Adrenal gland (tissue), 12 donors: ENCODE measurements around the gene COQ5. TPM values are rescaled to one million over a fixed set of nuclear protein-coding genes. Genes with fewer than 3 reads are reported as not detected.

Experiments used
- DNase-seq, 7 donors: peaks; one replicate each; pipeline ENCODE4 v3.0.0-alpha.2; 2019 to 2020
- H3K27ac ChIP-seq, 5 donors: fragments of 200-600 bp; sonication (generic) in 4 of 5; 1 replicate in 3 of 5; 2 replicates in 2 of 5; pipeline versions ENCODE4 v1.5.1 to v1.8.0; 2016 to 2020; ENCODE audit warnings: mild to moderate bottlenecking in 1 of 5
- H3K27me3 ChIP-seq: fragments of 200-600 bp; 2 replicates; pipeline ENCODE4 v1.8.0; 2021
- H3K36me3 ChIP-seq, 2 donors: fragments of 200-600 bp; replicated peaks in 1 of 2; 1 replicate in 1 of 2; 2 replicates in 1 of 2; pipeline versions ENCODE4 v1.5.1 to v1.8.0; 2018 to 2022
- H3K4me1 ChIP-seq, 2 donors: fragments of 200-600 bp; replicated peaks in 1 of 2; 1 replicate in 1 of 2; 2 replicates in 1 of 2; pipeline versions ENCODE4 v1.5.1 to v1.8.0; 2018 to 2021
- H3K4me3 ChIP-seq, 4 donors: fragments of 200-600 bp; sonication (generic) in 3 of 4; one replicate each; pipeline ENCODE4 v1.5.1; 2016 to 2018
- H3K9me3 ChIP-seq, 3 donors: fragments of 200-600 bp; sonication (generic) in 1 of 3; replicated peaks in 1 of 3; 1 replicate in 2 of 3; 2 replicates in 1 of 3; pipeline versions ENCODE4 v1.5.1 to v1.8.0; 2016 to 2021
- POLR2A ChIP-seq, 2 donors: fragments of 450-650 bp; IDR thresholded peaks; one replicate each; pipeline ENCODE4 v1.6.1; 2017; ENCODE audit warnings: antibody characterized with exemption in 2 of 2, mild to moderate bottlenecking in 2 of 2, moderate library complexity in 1 of 2
- WGBS, 4 donors: extraction: QIAGEN DNeasy Blood & Tissue Kit in 2 of 4; methylation state at CpG; one replicate each; pipeline versions ENCODE4 v1.1.5 to v1.1.7; 2013 to 2017; 5-methylcytosine and 5-hydroxymethylcytosine counted together
- intact Hi-C, 2 donors: fragments of 100-400 bp; cut with DNase I; formaldehyde crosslinking; loops; one replicate each; pipeline versions ENCODE4 v1.14.1 to v1.15.0; 2022 to 2023
- polyA plus RNA-seq, 3 donors: library from polyadenylated mRNA; stranded (reverse); fragments of 200-250 nt in 2 of 3; fragments of 350-450 nt in 1 of 3; fragmentation: Illumina TruSeq in 1 of 3; extraction: RNeasy Lipid Tissue Mini Kit (QIAGEN cat#74804) in 1 of 3; gene quantifications; one replicate each; pipeline ENCODE4 v1.2.3, GENCODE V29; 2013 to 2014
- total RNA-seq, 9 donors: library from RNA; depleted of rRNA in 4 of 9; stranded (reverse); fragments of >200 nt in 4 of 9; fragments of 120-200 nt in 1 of 9; fragmentation: NEBNext Ultra II Directional in 1 of 9; extraction: Animal tissue kit (Norgen Biotek cat#: 25700) in 1 of 9; gene quantifications; one replicate each; pipeline versions ENCODE4 v1.1.0 to v1.2.4, GENCODE V29; 2013 to 2023
- TF ChIP-seq, protein P1 (sequence below), 6 experiments: fragments of 450-650 bp in 4 of 6; fragments of 200-600 bp in 2 of 6; sonication (generic) in 1 of 6; IDR thresholded peaks; 1 replicate in 5 of 6; 2 replicates in 1 of 6; pipeline versions ENCODE4 v1.5.1 to v1.8.0; 2016 to 2021; ENCODE audit warnings: antibody characterized with exemption in 6 of 6, mild to moderate bottlenecking in 2 of 6, moderate library complexity in 1 of 6
- donor health status: healthy with polysubstance abuse.
- donor health status: Bipolar disorder and iron deficiency.
- donor health status: DM: yes; HTN: yes; CAD: no.
- donor health status: DM: no; HTN: no; CAD: no.
- donor health status: DM: no; HTN: no; CAD: no.
- donor health status: DM: yes; HTN: yes; CAD: no.

Gene COQ5
- total and polyA plus RNA-seq, 12 donors: 24.9 to 74.4 (median 34.7) TPM

- WGBS, 4 donors: 45 to 54% (median 50%) methylated on average over 5 of the region's 5 CpGs
- peak overlapping the region in 4 of 5 donors; percentile 30 to 80 (median 72) for H3K27ac ChIP-seq
- intact Hi-C loops: no loop called here
- H3K4me1 ChIP-seq: peaks cover 18 to 41% of the 10 kb centered on the region in 2 donors
- TF ChIP-seq, protein P1, sequence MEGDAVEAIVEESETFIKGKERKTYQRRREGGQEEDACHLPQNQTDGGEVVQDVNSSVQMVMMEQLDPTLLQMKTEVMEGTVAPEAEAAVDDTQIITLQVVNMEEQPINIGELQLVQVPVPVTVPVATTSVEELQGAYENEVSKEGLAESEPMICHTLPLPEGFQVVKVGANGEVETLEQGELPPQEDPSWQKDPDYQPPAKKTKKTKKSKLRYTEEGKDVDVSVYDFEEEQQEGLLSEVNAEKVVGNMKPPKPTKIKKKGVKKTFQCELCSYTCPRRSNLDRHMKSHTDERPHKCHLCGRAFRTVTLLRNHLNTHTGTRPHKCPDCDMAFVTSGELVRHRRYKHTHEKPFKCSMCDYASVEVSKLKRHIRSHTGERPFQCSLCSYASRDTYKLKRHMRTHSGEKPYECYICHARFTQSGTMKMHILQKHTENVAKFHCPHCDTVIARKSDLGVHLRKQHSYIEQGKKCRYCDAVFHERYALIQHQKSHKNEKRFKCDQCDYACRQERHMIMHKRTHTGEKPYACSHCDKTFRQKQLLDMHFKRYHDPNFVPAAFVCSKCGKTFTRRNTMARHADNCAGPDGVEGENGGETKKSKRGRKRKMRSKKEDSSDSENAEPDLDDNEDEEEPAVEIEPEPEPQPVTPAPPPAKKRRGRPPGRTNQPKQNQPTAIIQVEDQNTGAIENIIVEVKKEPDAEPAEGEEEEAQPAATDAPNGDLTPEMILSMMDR (IDR thresholded peaks at IDR 0.05): no peak
- no peak for TF ChIP-seq POLR2A (IDR thresholded peaks at IDR 0.05)
- H3K27me3 ChIP-seq: no peaks in the 10 kb centered on the region
- H3K36me3 ChIP-seq: peaks cover 0 to 100% of the 10 kb centered on the region in 2 donors
- DNase-seq: no peak
- no peaks in the 10 kb centered on the region for H3K9me3 ChIP-seq
- H3K4me3 ChIP-seq: no peak overlapping the region
Observed at GRCh38 chr12:120571299-120571698, 42.3 kb upstream of the COQ5 start.

GRCh38 chr12:120563495-120563894 is 34.5 kb upstream of the COQ5 start:
- intact Hi-C loops: loop anchor here in 1 of 2 donors (10.0 kb wide), 1 partner anchor 99 kb away; the partner anchor contains the start of gene SRSF9
- WGBS, 4 donors: 89 to 98% (median 92%) methylated on average over 11 of the region's 11 CpGs
- Histone ChIP-seq H3K36me3 (peaks cover 0 to 98% of the 10 kb centered on the region in 2 donors), H3K4me1 (peaks cover 18 to 28% of the 10 kb centered on the region in 2 donors), H3K27me3 (no peaks in the 10 kb centered on the region), H3K27ac (peak overlapping the region in 2 of 5 donors; percentile 32 to 56), H3K9me3 (no peaks in the 10 kb centered on the region), H3K4me3 (no peak overlapping the region)
- TF ChIP-seq, protein P1 (IDR thresholded peaks at IDR 0.05): no peak
- no peak for TF ChIP-seq POLR2A (IDR thresholded peaks at IDR 0.05)
- DNase-seq: peak in 1 of 7 donors; percentile 14

DNA sequence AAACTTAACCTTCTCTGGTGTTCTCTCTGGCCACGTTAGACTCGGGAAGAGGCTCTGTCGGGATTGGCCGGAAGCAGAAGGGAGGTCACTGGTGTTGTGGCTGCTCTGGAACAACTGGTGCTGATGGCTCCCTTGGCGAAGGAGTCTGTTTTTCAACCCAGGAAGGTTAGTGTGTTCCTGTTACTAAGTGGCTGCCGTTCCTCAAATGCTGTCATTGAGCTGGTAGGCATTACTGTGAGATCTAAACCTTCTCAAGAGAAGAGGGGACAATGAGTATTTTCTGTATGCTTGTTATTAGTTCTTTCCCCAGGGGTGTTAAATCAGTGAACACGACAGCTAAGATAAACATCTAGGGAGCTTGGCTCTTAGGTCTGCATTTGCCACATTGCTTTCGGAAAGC is 33.9 kb upstream of the COQ5 start:
- TF ChIP-seq, protein P1 (IDR thresholded peaks at IDR 0.05): no peak
- TF ChIP-seq POLR2A (IDR thresholded peaks at IDR 0.05): no peak
- Histone ChIP-seq H3K27ac (peak overlapping the region in 2 of 5 donors; percentile 32 to 56), H3K4me3 (no peak overlapping the region), H3K9me3 (no peaks in the 10 kb centered on the region), H3K36me3 (peaks cover 0 to 95% of the 10 kb centered on the region in 2 donors), H3K4me1 (peaks cover 18 to 28% of the 10 kb centered on the region in 2 donors), H3K27me3 (no peaks in the 10 kb centered on the region)
- intact Hi-C loops: loop anchor here in 1 of 2 donors (10.0 kb wide), 1 partner anchor 98 kb away; the partner anchor contains the start of gene SRSF9
- DNase-seq: peak in 2 of 7 donors; percentile 12 to 74
- WGBS, 4 donors: 49 to 65% (median 64%) methylated on average over 5 to 8 of the region's 8 CpGs

- no peak for TF ChIP-seq POLR2A (IDR thresholded peaks at IDR 0.05)
- TF ChIP-seq, protein P1 (IDR thresholded peaks at IDR 0.05): no peak
- intact Hi-C loops: no loop called here
- WGBS, 4 donors: 87 to 95% (median 89%) methylated on average over 2 of the region's 2 CpGs
- peaks cover 0 to 1% of the 10 kb centered on the region in 2 donors for H3K4me1 ChIP-seq
- no peaks in the 10 kb centered on the region for H3K27me3 ChIP-seq
- peaks cover 0 to 94% of the 10 kb centered on the region in 2 donors for H3K36me3 ChIP-seq
- DNase-seq: no peak
- no peaks in the 10 kb centered on the region for H3K9me3 ChIP-seq
- H3K27ac ChIP-seq: no peak overlapping the region
- H3K4me3 ChIP-seq: no peak overlapping the region
Observed at GRCh38 chr12:120557589-120557988, 28.6 kb upstream of the COQ5 start.
